Activated CD8-positive, alpha-beta memory T cell treated with anti-CD3 and anti-CD28 coated beads for 36 hours (primary cell): ENCODE results near the gene TOMM20L. TPM values are rescaled to one million over a fixed set of nuclear protein-coding genes. Genes with fewer than 3 reads are reported as not detected.
"Not testable (repeated sequence)": the region's sequence is repeated elsewhere in the genome, so short reads cannot be mapped to it uniquely, and the experiment has no call there.

ENCODE experiments used
- CTCF ChIA-PET: fragments of 350-600 bp; sonication (Branson Sonifier 250); formaldehyde crosslinking; loops from one replicate; lab custom pipeline; 2021; ENCODE audit warnings: antibody characterized with exemption; lab: Charles Lee
- POLR2A ChIA-PET: fragments of 350-600 bp; sonication (Branson Sonifier 250); formaldehyde crosslinking; loops from one replicate; lab custom pipeline; 2021; ENCODE audit warnings: antibody characterized with exemption; lab: Charles Lee
- total RNA-seq, 2 experiments: library from RNA; stranded (reverse); gene quantifications; one replicate each; pipeline ENCODE4 v1.2.3, GENCODE V29; 2021

Gene TOMM20L
- total RNA-seq, 2 experiments from 2014 or later = not detected

DNA sequence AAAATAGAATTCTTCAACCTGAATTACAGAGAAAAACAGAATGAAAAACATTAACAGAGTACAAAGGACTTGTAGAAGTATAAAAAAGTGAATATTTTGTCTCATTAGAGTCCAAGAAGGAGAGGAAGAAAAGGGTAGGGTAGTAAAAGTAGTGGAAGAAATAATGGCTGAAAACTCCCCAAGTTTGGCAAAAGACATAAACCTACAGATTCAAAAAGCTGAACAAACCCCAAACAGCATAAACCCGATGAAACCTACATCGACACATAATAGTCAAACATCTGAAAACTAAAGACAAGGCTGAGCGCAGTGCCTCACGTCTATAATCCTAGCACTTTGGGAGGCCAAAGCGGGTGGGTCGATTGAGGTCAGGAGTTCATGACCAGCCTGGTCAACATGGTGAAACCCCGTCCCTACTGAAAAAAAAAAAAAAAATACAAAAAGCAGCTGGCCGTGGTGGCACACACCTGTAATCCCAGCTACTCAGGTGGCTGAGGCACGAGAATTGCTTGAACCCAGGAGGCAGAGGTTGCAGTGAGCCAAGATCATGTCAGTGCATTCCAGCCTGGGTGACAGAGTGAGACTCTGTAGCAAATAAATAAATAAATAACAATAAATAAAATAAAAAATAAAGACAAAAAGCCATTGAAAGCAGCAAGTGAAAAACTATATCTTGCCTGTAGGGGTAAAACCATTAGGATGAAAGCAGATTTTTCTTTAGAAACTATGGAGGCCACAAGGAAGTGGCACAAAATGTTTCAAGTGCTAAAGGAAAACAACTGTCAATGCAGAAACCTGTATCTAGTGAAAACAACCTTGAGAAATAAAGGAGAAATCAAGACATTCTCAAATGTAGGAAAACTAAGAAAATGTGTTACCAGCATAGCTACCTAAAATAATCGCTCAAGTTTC, 20.2 kb downstream of the TOMM20L start:
- POLR2A ChIA-PET = interaction anchor here (0.7 kb wide), 1 partner anchor 9 kb away, joined by 3 read pairs; no protein-coding TSS in a partner anchor
- CTCF ChIA-PET = interaction anchor here (0.6 kb wide), 1 partner anchor 178 kb away, joined by 3 read pairs; no protein-coding TSS in a partner anchor

DNA sequence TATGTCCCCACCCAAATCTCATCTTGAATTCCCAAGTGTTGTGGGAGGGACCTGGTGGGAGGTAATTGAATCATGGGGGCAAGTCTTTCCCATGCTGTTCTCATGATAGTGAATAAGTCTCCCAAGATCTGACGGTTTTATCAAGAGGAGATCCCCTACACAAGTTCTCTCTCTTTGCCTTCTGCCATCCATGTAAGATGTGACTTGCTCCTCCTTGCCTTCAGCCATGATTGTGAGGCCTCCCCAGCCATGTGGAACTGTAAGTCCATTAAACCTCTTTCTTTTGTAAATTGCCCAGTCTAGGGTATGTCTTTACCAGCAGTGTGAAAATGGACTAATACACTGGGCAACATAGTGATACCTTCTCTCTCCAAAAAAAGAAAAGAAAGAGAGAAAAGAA, 21.2 kb downstream of the TOMM20L start:
- CTCF ChIA-PET = not testable (repeated sequence)

DNA sequence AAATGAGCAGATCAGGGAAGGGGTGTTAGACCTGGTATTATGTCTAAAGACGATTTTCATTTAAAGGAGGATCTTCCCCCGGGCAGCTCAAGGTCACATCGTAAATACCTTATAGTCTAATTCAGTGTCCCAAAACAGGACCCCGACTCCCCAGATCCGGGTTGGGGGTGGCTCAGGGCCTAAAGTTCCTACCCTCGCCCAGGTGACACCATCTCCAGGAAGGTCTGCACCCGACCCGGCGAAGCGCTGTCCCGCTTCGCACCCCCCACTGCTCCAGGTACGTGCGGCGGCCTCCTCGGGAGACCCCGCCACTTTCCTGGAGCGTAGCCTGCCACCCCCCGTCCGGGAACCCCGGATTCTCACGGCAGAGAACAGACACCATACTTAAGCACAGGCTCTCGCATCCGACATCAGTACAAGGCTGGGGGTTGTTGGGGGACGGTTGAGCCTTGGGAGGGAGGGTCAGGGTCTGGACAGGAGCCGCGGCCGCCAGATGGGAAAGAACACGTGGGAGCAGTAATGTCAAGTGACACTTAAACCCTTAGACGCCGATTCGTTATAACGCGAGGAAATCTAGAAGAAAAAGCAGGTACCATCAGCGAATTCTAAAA, 31.0 kb downstream of the TOMM20L start:
- ChIA-PET POLR2A (interaction anchor here (0.6 to 2.3 kb wide), 5 partner anchors 30 to 182 kb away, joined by 3 to 22 read pairs (median 4); partner anchors contain the start of genes ARID4A and PSMA3), CTCF (interaction anchor here (0.6 to 1.4 kb wide), 2 partner anchors 169 to 182 kb away, joined by 3 read pairs; partner anchors contain the start of gene PSMA3)

More for the DNA sequence above, 21.2 kb downstream of the TOMM20L start:
- POLR2A ChIA-PET = interaction anchor here (0.6 kb wide), 1 partner anchor 21 kb away, joined by 3 read pairs; no protein-coding TSS in a partner anchor

DNA sequence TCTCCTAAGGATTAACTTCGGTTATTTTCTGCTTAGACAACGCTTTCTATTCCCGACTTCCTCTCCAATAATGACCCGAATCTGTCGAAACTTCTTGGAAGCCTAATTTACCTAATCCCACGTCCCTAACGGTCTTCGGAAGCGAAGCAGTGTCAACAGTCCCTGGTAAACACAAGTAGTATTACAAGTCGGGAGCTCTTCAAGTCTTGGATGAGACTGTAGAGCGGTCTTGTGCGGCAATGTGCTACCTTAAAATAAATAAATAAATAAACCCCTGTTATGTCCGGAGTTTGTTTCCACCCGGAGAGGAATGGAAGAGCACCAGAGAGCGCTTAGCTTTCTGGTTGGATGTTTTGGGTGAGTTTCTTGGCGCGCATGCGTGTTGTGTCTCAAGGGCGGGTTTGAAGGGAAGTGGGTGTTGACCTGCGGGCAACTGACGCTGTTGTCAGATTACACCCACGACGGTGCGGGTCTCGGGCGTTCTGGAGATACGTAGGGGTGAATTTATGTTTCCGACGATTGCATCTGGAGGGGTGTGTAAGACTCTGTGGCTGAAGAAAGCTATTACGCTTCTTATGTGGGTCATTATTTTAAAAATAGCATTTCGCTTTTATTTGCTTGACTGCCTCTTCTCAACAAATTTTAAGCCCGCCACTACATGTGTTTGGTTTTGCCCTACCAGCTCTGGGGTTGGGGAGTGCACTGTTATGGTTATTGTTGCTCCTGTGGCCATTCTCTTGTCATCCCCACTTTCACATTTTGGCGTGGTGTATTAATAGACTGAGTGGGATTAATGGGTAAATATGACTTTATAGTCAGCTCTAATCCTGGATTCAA, 31.8 kb downstream of the TOMM20L start, which contains the start of the genes KIAA0586 and TIMM9:
Gene KIAA0586 (plus strand): TSS at position 439 of the 837 bp plus-strand sequence. CDS start 546 bp downstream, outside the sequence.
Gene TIMM9 (minus strand): TSS at position 251 of the 837 bp plus-strand sequence. CDS start 15,586 bp downstream, outside the sequence.
- ChIA-PET POLR2A (interaction anchor here (0.6 to 2.3 kb wide), 6 partner anchors 62 to 456 kb away, joined by 3 to 22 read pairs (median 4); partner anchors contain the start of genes ARID4A and PSMA3), CTCF (interaction anchor here (0.5 to 1.4 kb wide), 2 partner anchors 58 to 183 kb away, joined by 3 read pairs; partner anchors contain the start of gene PSMA3)

DNA sequence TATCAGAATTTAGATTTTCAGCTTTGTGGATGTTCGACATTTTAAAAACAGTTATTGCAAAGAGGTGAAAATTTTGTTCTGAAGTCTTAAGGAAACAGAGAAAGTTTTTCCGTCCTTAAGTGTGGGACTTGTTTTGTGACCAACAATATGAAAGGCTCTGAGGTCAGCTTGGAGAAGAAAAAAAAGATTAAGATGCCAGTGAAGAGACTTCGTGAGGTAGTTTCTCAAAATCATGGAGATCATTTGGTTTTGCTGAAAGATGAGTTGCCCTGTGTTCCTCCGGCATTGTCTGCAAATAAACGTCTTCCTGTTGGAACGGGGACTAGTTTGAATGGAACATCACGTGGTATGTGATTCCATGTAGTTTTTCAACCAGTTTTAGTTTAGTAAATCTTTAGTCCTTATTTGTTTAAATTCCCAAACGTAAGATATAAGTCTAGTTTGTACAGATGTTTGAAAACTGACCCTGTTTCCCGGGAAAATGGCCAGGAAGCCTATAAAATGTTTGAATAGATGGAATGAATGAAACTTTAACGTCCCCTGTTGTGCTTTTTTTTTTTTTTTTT, 32.5 kb downstream of the TOMM20L start:
- POLR2A ChIA-PET = interaction anchor here (0.7 to 2.3 kb wide), 4 partner anchors 15 to 229 kb away, joined by 3 to 22 read pairs (median 6); partner anchors contain the start of gene ARID4A
- CTCF ChIA-PET = interaction anchor here (1.4 kb wide), 1 partner anchor 184 kb away, joined by 3 read pairs; the partner anchor contains the start of gene PSMA3

DNA sequence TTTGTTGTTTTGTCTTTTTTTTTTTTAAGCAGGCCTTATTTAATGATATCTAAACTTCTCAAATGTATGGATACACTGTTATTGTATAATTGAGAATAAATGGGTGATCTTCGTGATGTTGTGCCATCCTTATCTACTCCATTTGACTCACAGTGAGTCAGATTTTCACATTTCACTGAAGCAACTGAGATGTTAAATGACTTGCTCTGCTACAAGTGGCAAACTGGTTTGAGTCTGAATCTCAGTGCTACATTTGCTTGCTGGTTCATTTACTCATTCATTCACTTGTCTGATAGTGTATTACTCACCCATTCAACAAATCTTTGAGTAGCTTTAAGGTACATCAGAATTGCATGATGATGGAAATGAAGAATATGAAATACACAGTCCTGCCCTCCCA, 34.4 kb downstream of the TOMM20L start:
- CTCF ChIA-PET = no interaction called here
- POLR2A ChIA-PET = interaction anchor here (0.6 to 1.1 kb wide), 3 partner anchors 9 to 132 kb away, joined by 3 to 5 read pairs (median 3); partner anchors contain the start of gene ARID4A

DNA sequence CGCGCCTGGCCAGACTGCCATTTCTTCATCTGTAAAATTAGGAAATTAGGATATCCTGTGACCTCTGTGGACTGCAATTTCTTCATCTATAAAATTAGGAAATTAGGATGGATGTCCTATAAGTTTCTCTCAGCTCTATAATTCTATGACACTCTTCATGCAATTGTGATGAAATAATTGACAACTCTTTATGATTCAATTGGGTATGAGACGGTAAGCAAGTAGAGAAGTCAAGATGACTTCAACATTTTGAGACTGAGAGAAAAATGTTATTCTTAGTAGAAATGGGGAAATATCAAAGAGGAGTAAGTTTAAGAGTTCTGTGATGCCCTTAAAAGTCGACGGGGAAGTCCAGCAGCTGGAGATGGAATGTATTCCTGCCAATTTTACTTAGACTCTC, 43.7 kb downstream of the TOMM20L start:
- ChIA-PET POLR2A (interaction anchor here (1.2 kb wide), 1 partner anchor 9 kb away, joined by 3 read pairs; no protein-coding TSS in a partner anchor), CTCF (no interaction called here)

DNA sequence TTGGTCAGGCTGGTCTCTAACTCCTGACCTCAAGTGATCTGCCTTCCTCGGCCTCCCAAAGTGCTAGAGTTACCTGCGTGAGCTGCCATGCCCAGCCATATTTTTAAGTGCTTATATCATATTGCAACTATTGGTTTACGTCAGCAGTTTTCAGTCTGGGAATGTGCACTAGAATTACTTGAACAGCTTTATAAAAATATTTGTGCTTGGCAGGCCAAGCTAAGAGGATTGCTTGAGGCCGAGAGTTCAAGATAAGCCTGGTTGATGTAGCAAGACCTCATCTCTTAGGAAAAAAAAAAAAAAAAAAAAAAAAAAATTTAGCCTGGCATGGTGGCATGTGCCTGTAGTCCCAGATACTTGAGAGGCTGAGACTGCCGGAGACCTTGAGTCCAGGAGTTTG, 48.9 kb downstream of the TOMM20L start:
- ChIA-PET CTCF (interaction anchor here (0.7 kb wide), 1 partner anchor 21 kb away, joined by 3 read pairs; no protein-coding TSS in a partner anchor), POLR2A (no interaction called here)

DNA sequence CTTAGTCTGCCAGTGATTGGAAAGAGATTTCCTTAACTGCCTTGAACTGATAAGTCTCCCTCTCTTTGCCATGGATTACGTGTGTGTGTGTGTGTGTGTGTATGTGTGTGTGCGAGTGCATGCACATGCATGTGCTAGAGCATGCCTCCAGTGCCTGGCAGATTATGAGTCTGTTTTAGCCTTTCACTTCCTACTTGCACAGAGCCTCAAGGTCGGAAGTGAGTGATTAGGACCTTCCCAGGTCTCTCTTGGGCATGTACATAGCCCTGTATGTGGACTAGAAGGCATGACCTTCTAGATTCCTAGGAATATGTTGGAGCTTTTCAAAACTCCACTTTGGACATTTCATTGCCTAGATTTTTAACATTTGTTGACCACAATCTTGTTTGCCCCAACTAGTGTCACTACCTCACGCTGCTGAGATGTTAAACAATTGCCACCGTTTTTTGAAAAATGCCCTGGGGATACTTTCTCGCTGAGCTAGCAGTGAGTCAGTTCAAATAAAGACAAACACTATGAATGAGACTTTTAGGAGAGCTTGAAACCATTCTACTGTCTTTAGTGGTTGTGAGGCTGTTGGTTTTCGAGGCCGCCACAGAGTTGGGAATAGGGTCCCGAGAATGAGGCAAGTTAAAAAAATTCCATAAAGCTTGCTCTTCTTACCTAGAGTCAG, 60.0 kb downstream of the TOMM20L start:
- POLR2A ChIA-PET = no interaction called here

More for the DNA sequence above, 60.0 kb downstream of the TOMM20L start:
- CTCF ChIA-PET = no interaction called here

Other genes with a start within 250 kb of the TOMM20L start
- under 1 TPM in 1 of 2 experiments, not detected in 1; 0.06 TPM for gene ARMH4, start 243.7 kb upstream of the TOMM20L start, total RNA-seq
- gene ACTR10, start 195.8 kb upstream of the TOMM20L start, total RNA-seq = 10 to 100 TPM; 32.7 to 35.2 TPM
- 100 to 1,000 TPM; 357 to 379 TPM for gene PSMA3, start 151.1 kb upstream of the TOMM20L start, total RNA-seq
- 10 to 100 TPM; 15.9 to 16.8 TPM for gene ARID4A, start 97.4 kb upstream of the TOMM20L start, total RNA-seq
- 10 to 100 TPM; 79.8 to 80.3 TPM for gene TIMM9, start 31.6 kb downstream of the TOMM20L start, total RNA-seq
- 10 to 100 TPM; 19.1 to 20.6 TPM for gene KIAA0586, start 31.8 kb downstream of the TOMM20L start, total RNA-seq
- under 1 TPM; 0.48 TPM for gene DACT1, start 242.0 kb downstream of the TOMM20L start, total RNA-seq